Astrocyte of the hippocampus (primary cell): Measurements from ENCODE around the gene C3orf52.
A peak's percentile ranks its signal among the peaks of the same experiment; 100 is the strongest.
"Not testable (repeated sequence)": the region's sequence is repeated elsewhere in the genome, so short reads cannot be mapped to it uniquely, and the experiment has no call there.

Experiments
- DNase-seq: peaks from one replicate; pipeline ENCODE4 v3.0.0; 2011; ENCODE audit warnings: low read depth, low spot score

Gene C3orf52

DNA sequence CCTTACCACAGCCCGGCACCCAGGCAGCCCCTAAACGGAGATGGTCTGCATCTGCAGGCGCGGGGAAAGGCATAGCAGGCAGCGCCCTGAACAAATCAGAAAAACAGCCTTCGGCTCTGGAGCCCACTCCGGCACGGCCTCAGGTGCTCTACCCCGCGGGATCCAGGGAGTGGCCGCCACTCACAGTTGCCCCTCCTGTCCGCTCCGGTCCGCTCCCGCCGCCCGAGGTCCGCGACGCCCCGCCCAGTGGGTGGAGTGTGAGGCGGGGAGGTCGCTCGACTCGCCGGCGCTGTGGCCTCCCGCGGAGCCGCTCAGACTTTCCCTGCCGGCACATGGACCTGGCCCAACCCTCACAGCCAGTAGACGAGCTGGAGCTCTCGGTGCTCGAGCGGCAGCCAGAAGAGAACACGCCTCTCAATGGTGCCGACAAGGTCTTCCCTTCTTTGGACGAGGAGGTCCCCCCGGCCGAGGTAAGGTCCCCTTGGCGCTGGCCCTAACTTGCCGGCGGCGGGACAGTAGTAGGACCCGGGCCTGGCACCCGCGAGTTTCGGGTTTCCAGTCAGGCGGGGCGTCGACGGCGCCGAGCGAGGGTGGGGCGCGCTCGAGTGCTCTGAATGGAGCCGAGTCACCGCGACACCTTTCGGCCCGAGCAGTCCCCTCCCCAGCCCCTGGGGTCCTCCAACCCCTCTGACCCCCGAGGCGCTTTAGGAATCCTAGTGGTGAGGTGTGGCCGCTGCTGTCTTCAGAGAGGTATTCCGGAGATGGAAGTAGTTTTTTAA is at the start of gene C3orf52:
Gene C3orf52, plus strand, starts transcription at position 314 of the 779 bp plus-strand sequence. Its CDS starts 19 bp downstream, at position 333.
- peak; percentile 95 for DNase-seq

- DNase-seq: not testable (repeated sequence)
Observed at GRCh38 chr3:112037194-112037593, 49.0 kb upstream of the C3orf52 start.

- peak; percentile 39 for DNase-seq
Observed at GRCh38 chr3:112038863-112039262, 47.3 kb upstream of the C3orf52 start.

GRCh38 chr3:112041321-112041720 is 44.9 kb upstream of the C3orf52 start:
- DNase-seq: no peak

- DNase-seq: peak; percentile 15
Observed at GRCh38 chr3:112042842-112043280, 43.3 kb upstream of the C3orf52 start.

DNA sequence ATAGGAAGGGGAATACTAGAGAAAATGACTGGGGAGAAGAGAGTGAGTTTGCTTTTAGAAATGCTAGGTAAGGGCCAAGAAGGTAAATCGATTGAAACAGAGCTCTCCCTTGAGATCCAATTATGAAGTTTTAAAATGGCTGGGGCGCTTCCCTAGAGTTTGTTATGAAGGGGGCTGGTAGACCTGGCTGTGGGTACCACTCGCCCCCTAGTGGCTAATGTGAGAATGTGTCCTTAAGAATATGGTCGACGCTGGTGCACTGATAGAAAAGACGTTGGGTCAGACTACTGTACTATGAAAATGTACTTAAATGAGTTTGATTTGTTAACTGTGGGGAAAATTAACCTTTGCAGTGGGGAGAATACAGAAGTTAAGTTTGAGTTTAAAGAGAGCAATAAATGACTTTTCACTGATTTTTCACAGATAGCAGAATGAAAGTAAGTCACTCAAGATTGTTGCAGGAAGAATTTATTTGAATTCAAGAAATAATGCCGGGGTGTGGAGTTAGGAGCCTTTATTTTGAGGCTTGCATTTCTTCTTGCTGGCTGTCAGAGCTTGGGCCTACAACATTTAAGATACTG is 42.5 kb upstream of the C3orf52 start:
- peak; percentile 85 for DNase-seq

DNA sequence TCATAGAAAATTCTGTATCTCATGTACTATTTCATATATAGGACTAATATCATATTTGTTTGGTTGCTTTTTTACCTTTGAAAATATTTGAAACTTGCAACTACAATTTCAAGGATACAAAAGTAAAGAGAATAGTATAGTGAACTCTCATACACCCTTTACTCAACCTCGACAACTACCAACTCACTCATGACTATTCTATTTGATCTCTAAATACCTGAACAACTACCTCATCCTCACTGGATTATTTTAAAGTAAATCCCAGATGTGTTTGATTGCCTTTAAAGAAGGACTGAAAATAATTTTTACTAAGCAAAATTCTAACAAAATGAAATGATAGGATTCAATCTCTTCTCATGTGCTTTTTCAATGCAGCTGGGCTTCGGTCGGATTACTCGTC is 39.6 kb upstream of the C3orf52 start:
- no peak for DNase-seq

DNA sequence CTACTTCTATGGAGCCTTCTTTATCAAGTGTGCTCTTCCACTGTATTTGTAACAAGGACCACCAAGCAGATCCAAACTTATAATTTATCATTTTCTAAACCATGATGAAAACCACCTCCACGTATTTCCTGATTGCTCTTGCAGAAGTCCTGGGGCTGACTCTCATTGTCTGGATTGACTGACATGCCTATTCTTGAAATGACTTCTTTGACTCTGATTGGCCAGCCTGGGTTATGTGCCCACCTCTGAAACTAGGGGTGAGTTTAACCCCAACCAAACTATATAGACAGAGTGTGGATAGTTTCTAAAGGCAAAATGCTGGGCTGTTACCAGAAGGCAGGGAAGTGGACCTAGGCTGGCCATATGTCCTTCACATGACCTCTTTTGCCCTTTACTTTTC is 38.9 kb upstream of the C3orf52 start:
- DNase-seq: no peak

- DNase-seq: no peak
Observed at GRCh38 chr3:112048911-112049310, 37.3 kb upstream of the C3orf52 start.

DNA sequence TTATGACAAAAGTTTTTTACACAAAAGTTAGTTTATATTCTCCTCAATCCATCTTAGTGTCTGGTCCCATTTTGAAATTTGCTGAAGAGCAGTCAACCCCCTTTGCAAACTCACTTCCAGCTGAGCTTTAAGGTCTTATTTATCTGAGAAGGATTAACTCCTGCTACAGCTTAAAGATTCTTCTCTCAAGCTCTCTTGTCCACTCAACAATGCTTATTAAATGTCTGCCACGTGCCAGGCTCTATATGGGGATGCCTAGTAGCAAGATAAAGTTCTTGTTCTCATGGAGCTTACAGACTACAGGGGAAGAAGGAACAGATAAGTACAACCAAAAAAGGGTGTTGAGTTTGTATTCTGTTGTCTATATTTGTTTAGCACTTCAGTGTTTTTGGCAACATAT is 33.0 kb upstream of the C3orf52 start:
- DNase-seq: no peak

GRCh38 chr3:112056451-112056929 is 29.7 kb upstream of the C3orf52 start:
- peak; percentile 39 for DNase-seq

DNA sequence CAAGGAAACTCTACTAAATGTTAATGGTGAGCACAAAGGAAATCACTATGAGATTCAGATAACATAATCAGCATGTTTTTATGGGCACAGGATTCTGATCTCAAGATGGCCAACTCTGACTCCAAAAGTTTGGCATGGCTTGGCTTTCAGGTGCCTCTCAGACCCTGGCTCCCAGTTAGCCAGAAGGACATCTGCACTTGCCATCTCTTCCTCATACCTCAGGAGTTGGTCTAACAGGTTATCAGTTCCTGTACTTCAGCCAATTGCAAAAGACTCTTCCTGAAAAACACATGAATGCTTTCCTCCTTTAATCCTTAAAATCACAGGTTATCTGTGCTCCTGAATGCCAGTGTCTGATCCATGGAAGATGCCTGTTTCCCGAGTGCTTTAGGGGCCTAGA is 26.7 kb upstream of the C3orf52 start:
- DNase-seq: no peak

- DNase-seq: peak; percentile 79
Observed at GRCh38 chr3:112061152-112061551, 25.0 kb upstream of the C3orf52 start.

- DNase-seq: not testable (repeated sequence)
Observed at GRCh38 chr3:112072387-112073060, 13.7 kb upstream of the C3orf52 start.

GRCh38 chr3:112074006-112074405 is 12.2 kb upstream of the C3orf52 start:
- no peak for DNase-seq

GRCh38 chr3:112074616-112075497 is 11.3 kb upstream of the C3orf52 start:
- DNase-seq: peak; percentile 92

DNA sequence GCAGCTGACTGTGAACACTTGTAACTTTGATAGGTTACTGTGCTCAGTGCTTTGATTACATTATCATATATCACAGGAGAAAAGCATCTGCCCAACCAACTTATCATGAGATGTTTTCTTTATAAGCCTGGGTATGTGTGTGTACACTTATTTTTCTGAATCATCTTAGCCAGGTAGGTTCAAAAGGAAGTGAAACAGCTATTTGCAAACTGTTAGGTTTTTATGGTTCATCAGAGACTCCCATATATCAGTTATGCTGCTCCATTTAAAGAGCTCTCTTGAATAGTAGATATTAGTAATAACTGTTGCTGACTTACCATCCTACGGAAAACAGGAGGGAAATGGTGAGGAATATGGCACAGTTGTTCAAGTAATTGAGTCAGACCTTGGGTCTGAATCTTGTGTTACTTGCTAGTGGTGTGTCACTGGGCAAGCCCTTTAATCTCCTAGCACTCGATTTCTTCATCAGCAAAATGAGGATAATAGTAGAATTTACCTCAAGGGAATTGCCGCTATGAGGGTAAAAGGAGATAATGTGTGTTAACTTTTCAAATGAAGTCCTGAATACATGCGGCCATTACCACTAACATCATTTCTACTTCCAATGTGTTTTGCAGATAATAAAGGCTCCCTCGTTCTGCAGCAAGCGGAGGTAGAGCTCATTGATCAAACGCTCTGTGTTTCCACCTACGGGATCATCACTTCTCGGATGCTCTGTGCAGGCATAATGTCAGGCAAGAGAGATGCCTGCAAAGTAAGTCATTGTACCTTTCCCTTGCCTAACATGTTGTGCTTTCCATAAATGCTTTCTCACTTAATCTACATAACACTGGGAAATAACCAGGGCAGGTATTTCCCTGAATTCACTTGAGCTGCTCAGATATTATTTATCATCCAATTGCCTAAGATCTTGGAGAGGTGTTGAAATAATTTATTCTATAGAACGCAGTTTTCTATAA is 7.8 kb upstream of the C3orf52 start:
- DNase-seq: no peak

DNA sequence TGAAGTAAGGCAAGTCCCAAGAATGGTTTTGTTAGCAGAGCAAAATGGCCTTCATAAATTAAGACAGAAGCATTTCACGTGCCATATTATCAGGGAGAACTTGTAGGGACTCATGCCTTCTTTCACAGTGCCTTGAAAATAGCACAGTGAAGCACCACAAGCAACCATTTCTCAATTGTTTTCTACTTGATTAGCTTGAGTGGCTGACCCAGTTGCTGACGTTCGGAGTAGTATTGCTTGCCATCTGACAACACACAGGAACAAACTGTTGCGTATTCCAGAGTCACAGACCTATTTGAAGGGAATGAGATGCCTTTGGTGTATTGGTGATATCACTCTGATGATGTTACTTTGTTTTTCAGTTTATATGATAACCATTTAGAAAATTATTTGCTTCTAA is 3.0 kb upstream of the C3orf52 start:
- no peak for DNase-seq

DNA sequence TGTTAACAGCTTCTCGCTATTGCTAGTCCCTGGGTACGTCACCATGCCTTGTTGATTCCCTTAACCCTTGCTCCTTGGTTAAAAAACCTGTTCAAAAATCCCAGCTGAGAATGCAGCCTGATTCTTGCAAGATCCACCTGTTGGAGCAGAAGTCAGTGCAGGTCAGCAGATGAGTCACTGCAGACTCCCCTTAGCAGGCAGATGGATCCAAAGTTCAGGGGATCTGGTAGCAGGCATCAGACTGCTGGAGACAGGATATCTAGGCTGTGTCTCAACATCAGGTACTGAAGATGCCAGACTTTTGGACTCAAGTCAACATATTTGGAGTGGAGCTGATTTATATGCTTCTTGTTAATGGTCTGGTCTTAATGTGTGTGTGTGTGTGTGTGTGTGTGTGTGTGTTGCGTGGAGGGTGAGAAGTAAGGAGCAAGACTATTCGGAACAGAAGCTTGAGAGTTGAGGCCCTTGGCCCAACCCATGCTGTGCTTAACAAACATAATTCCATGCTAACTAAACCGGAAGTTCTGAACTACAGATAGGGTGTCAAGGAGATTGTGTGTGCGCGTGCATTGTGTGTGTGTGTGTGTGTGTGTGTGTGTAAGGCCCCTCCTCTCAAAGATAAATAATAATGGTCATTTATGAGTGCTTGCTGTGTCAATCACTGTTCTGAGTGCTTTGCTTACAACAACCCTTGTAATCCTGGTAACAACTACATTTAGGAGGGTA is 1.0 kb upstream of the C3orf52 start:
- no peak for DNase-seq

- DNase-seq: no peak
Observed at GRCh38 chr3:112085735-112086075, 484 bp upstream of the C3orf52 start.
